Karpas-422 (cell line): ENCODE measurements around the gene KCNQ1. TPM values are rescaled to one million over a fixed set of nuclear protein-coding genes. Genes with fewer than 3 reads are reported as not detected.

Experiments
- DNase-seq: peaks from one replicate; pipeline ENCODE4 v3.0.0-alpha.2; 2015
- H2AFZ ChIP-seq: fragments of 200-600 bp; sonication (generic); 2 replicates; pipeline ENCODE4 v1.6.1; 2014; ENCODE audit warnings: antibody characterized with exemption, low read length, mixed read lengths
- H3K27ac ChIP-seq: fragments of 200-600 bp; sonication (generic); 2 replicates; pipeline ENCODE4 v1.5.1; 2014; ENCODE audit warnings: mild to moderate bottlenecking, low read length, moderate library complexity
- H3K27me3 ChIP-seq: fragments of 200-600 bp; sonication (generic); 2 replicates; pipeline ENCODE4 v1.6.1; 2014; ENCODE audit warnings: low read length, mixed read lengths
- H3K36me3 ChIP-seq: fragments of 200-600 bp; sonication (generic); 2 replicates; pipeline ENCODE4 v1.6.1; 2014; ENCODE audit warnings: low read length, mixed read lengths; ENCODE audit not compliant: insufficient read depth
- H3K4me1 ChIP-seq: fragments of 200-600 bp; sonication (generic); 2 replicates; pipeline ENCODE4 v1.6.1; 2014; ENCODE audit warnings: mild to moderate bottlenecking, low read length, mixed read lengths
- H3K4me2 ChIP-seq: fragments of 200-600 bp; sonication (generic); 2 replicates; pipeline ENCODE4 v1.6.1; 2014; ENCODE audit warnings: low read length, low read depth, mild to moderate bottlenecking; ENCODE audit not compliant: poor library complexity, severe bottlenecking
- H3K4me3 ChIP-seq: fragments of 200-600 bp; sonication (generic); 2 replicates; pipeline ENCODE4 v1.5.1; 2014; ENCODE audit warnings: mild to moderate bottlenecking, antibody characterized with exemption, low read length, mixed read lengths
- H3K79me2 ChIP-seq: fragments of 200-600 bp; sonication (generic); 2 replicates; pipeline ENCODE4 v1.6.1; 2014; ENCODE audit warnings: mild to moderate bottlenecking, low read length, mixed read lengths
- H3K9ac ChIP-seq: fragments of 200-600 bp; sonication (generic); 2 replicates; pipeline ENCODE4 v1.6.0; 2014; ENCODE audit warnings: low read length
- H3K9me2 ChIP-seq: fragments of 200-600 bp; sonication (generic), shearing (Covaris generic); replicated peaks from 2 replicates; pipeline ENCODE4 v1.6.0; 2014; ENCODE audit warnings: mild to moderate bottlenecking, low read length, moderate library complexity; ENCODE audit not compliant: insufficient read depth
- H3K9me3 ChIP-seq: fragments of 300-700, 200-600 bp; sonication (generic); 2 replicates; pipeline ENCODE4 v1.6.1; 2014; ENCODE audit warnings: low read length, mixed read lengths
- H4K20me1 ChIP-seq: fragments of 200-600 bp; sonication (generic); 2 replicates; pipeline ENCODE4 v1.6.1; 2014; ENCODE audit warnings: mild to moderate bottlenecking, antibody characterized with exemption, low read length, low read depth; ENCODE audit not compliant: insufficient read depth
- total RNA-seq: library from RNA; depleted of rRNA; stranded (reverse); fragments of >200 nt; shearing (Covaris generic); gene quantifications from 2 replicates; pipeline ENCODE4 v1.2.3, GENCODE V29; 2014; ENCODE audit warnings: low replicate concordance

The KCNQ1 gene
- total RNA-seq, 1 experiment from 2014 or later: not detected

GRCh38 chr11:2660357-2660939 is 215.6 kb downstream of the KCNQ1 start:
- H3K4me2 ChIP-seq: no peak overlapping the region
- H3K4me3 ChIP-seq: no peak overlapping the region
- no peak overlapping the region for H2AFZ ChIP-seq
- H3K27ac ChIP-seq: no peak overlapping the region
- H4K20me1 ChIP-seq: no peaks in the 10 kb centered on the region
- H3K36me3 ChIP-seq: no peaks in the 10 kb centered on the region; the same call in 1 of the 2 replicates
- H3K79me2 ChIP-seq: no peaks in the 10 kb centered on the region
- no peaks in the 10 kb centered on the region for H3K27me3 ChIP-seq
- H3K9me3 ChIP-seq: peaks cover 16% of the 10 kb centered on the region
- DNase-seq: no peak
- H3K9ac ChIP-seq: no peak overlapping the region
- H3K9me2 ChIP-seq: no peaks in the 10 kb centered on the region
- H3K4me1 ChIP-seq: no peaks in the 10 kb centered on the region

GRCh38 chr11:2661173-2662023 is 216.6 kb downstream of the KCNQ1 start:
- Histone ChIP-seq H3K9me3 (peaks cover 16% of the 10 kb centered on the region), H4K20me1 (no peaks in the 10 kb centered on the region), H3K9me2 (no peaks in the 10 kb centered on the region), H3K36me3 (no peaks in the 10 kb centered on the region; the same call in 1 of the 2 replicates), H3K9ac (no peak overlapping the region), H2AFZ (no peak overlapping the region), H3K4me1 (no peaks in the 10 kb centered on the region), H3K4me2 (no peak overlapping the region), H3K27ac (no peak overlapping the region), H3K27me3 (no peaks in the 10 kb centered on the region), H3K79me2 (no peaks in the 10 kb centered on the region), H3K4me3 (no peak overlapping the region)
- no peak for DNase-seq

- Histone ChIP-seq H4K20me1 (no peaks in the 10 kb centered on the region), H2AFZ (no peak overlapping the region), H3K9me2 (no peaks in the 10 kb centered on the region), H3K36me3 (no peaks in the 10 kb centered on the region; the same call in 1 of the 2 replicates), H3K79me2 (no peaks in the 10 kb centered on the region), H3K27me3 (no peaks in the 10 kb centered on the region), H3K4me3 (no peak overlapping the region), H3K9ac (no peak overlapping the region), H3K27ac (no peak overlapping the region), H3K9me3 (peaks cover 16% of the 10 kb centered on the region), H3K4me1 (no peaks in the 10 kb centered on the region), H3K4me2 (no peak overlapping the region)
- no peak for DNase-seq
Measured at GRCh38 chr11:2662024-2662312, 217.2 kb downstream of the KCNQ1 start.

GRCh38 chr11:2662430-2663299 is 217.9 kb downstream of the KCNQ1 start:
- no peak overlapping the region for H3K4me3 ChIP-seq
- H3K4me1 ChIP-seq: no peaks in the 10 kb centered on the region
- H3K4me2 ChIP-seq: no peak overlapping the region
- H3K9ac ChIP-seq: no peak overlapping the region
- no peaks in the 10 kb centered on the region for H3K27me3 ChIP-seq
- no peaks in the 10 kb centered on the region for H4K20me1 ChIP-seq
- H3K9me2 ChIP-seq: no peaks in the 10 kb centered on the region
- H3K9me3 ChIP-seq: peaks cover 16% of the 10 kb centered on the region
- no peak for DNase-seq
- no peaks in the 10 kb centered on the region for H3K79me2 ChIP-seq
- H3K36me3 ChIP-seq: no peaks in the 10 kb centered on the region; the same call in 1 of the 2 replicates
- H2AFZ ChIP-seq: no peak overlapping the region
- no peak overlapping the region for H3K27ac ChIP-seq

- no peaks in the 10 kb centered on the region for H3K79me2 ChIP-seq
- H2AFZ ChIP-seq: no peak overlapping the region
- H3K9me2 ChIP-seq: no peaks in the 10 kb centered on the region
- no peak overlapping the region for H3K9ac ChIP-seq
- no peak overlapping the region for H3K27ac ChIP-seq
- H3K4me2 ChIP-seq: no peak overlapping the region
- peaks cover 16% of the 10 kb centered on the region for H3K9me3 ChIP-seq
- H3K27me3 ChIP-seq: no peaks in the 10 kb centered on the region
- H3K4me3 ChIP-seq: no peak overlapping the region
- H3K36me3 ChIP-seq: no peaks in the 10 kb centered on the region; the same call in 1 of the 2 replicates
- H3K4me1 ChIP-seq: no peaks in the 10 kb centered on the region
- no peak for DNase-seq
- H4K20me1 ChIP-seq: no peaks in the 10 kb centered on the region
Measured at GRCh38 chr11:2663506-2663905, 218.7 kb downstream of the KCNQ1 start.

- no peaks in the 10 kb centered on the region; the same call in 1 of the 2 replicates for H3K36me3 ChIP-seq
- H3K79me2 ChIP-seq: no peaks in the 10 kb centered on the region
- no peak overlapping the region for H2AFZ ChIP-seq
- no peak for DNase-seq
- H3K4me1 ChIP-seq: no peaks in the 10 kb centered on the region
- peaks cover 15% of the 10 kb centered on the region for H3K9me3 ChIP-seq
- H3K9ac ChIP-seq: no peak overlapping the region
- no peaks in the 10 kb centered on the region for H4K20me1 ChIP-seq
- H3K4me3 ChIP-seq: no peak overlapping the region
- no peaks in the 10 kb centered on the region for H3K9me2 ChIP-seq
- no peak overlapping the region for H3K27ac ChIP-seq
- H3K4me2 ChIP-seq: no peak overlapping the region
- no peaks in the 10 kb centered on the region for H3K27me3 ChIP-seq
Measured at GRCh38 chr11:2663915-2664314, 219.1 kb downstream of the KCNQ1 start.

- H4K20me1 ChIP-seq: no peaks in the 10 kb centered on the region
Measured at GRCh38 chr11:2664376-2664775, 219.6 kb downstream of the KCNQ1 start.

More at GRCh38 chr11:2664376-2664775, 219.6 kb downstream of the KCNQ1 start:
- Histone ChIP-seq H3K36me3 (no peaks in the 10 kb centered on the region; the same call in 1 of the 2 replicates), H3K9me2 (no peaks in the 10 kb centered on the region), H3K4me1 (no peaks in the 10 kb centered on the region), H3K9ac (no peak overlapping the region), H3K4me2 (no peak overlapping the region), H3K9me3 (peaks cover 12% of the 10 kb centered on the region), H3K79me2 (no peaks in the 10 kb centered on the region), H3K27ac (no peak overlapping the region), H3K4me3 (no peak overlapping the region), H3K27me3 (no peaks in the 10 kb centered on the region), H2AFZ (no peak overlapping the region)
- DNase-seq: no peak
